Measurements from ENCODE around the gene ABCA5.
A peak's percentile ranks its signal among the peaks of the same experiment; 100 is the strongest.

Gene ABCA5

DNA sequence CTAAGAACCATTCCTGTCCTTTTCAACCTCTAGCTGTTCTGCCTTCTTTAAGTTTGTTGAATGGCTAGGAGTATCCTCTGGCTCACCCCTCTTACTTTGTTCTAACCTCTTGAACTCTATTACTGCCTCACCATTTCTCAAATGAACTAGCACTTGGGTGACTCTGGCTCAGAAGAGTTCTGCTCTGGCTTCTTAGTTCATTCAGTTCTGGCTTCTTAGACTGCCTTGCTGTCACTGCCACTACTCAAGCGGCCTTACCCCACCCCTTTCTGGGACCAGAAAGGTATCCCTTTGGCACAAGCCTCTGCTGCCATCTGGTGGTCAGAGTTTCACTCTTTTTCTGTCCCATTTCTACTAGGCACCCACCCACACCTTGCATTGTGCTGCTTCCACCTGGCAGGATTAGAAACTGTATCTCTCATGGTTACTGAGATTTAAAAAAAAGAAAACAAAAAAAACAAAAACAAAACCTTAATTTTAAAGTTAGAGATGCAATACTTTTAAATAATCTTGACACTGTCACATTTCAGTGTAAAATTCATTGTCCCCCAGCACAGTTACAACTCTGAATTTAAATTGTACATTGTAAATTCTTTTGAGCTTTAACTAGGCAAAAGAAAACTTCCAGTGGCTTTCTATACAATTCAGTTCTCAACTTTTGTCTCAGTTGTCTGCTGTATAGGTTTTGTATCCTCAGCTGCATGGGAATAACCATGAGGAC, 91.4 kb downstream of the ABCA5 start:
- TF ChIP-seq CTCF (conservative IDR thresholded peaks at IDR 0.05; ENCODE audit: control insufficient read depth, insufficient read depth, low read depth, low read length), result peak; percentile 83
- H3K4me3 ChIP-seq (ENCODE audit: control insufficient read depth, low read depth, low read length), result no peak overlapping the region

GRCh38 chr17:69232650-69233049, 94.3 kb downstream of the ABCA5 start:
- no peak for TF ChIP-seq CTCF (conservative IDR thresholded peaks at IDR 0.05; ENCODE audit: control insufficient read depth, insufficient read depth, low read depth, low read length)
- H3K4me3 ChIP-seq (ENCODE audit: control insufficient read depth, low read depth, low read length), result no peak overlapping the region
- no peak for DNase-seq (ENCODE audit: low read depth)

More for the DNA sequence above, 91.4 kb downstream of the ABCA5 start:
- peak; percentile 84 for DNase-seq (ENCODE audit: low read depth)

GRCh38 chr17:69231521-69231920, 95.4 kb downstream of the ABCA5 start:
- TF ChIP-seq CTCF (conservative IDR thresholded peaks at IDR 0.05; ENCODE audit: control insufficient read depth, insufficient read depth, low read depth, low read length), result no peak
- no peak for DNase-seq (ENCODE audit: low read depth)
- no peak overlapping the region for H3K4me3 ChIP-seq (ENCODE audit: control insufficient read depth, low read depth, low read length)

DNA sequence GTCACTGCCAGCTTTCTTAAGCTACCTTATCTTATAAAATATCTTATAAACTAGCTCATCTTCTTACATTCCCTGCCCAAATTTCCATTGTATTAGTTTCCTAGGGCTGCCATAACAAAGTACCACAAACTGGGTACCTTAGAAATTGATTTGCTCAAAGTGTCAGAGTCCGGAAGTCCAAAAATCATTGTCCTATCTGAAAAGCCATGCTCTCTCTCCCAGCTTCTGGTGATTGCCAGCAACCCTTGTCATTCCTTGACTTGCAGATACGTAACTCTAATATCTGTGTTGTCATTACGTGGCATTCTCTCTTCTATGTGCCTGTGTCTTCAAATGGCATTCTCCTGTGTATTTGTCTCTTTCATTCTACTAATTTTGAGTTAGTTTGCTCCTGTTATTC, 96.0 kb downstream of the ABCA5 start:
- no peak for DNase-seq (ENCODE audit: low read depth)
- H3K4me3 ChIP-seq (ENCODE audit: control insufficient read depth, low read depth, low read length), result no peak overlapping the region
- no peak for TF ChIP-seq CTCF (conservative IDR thresholded peaks at IDR 0.05; ENCODE audit: control insufficient read depth, insufficient read depth, low read depth, low read length)

GRCh38 chr17:69228576-69228975, 98.4 kb downstream of the ABCA5 start, which contains the start of gene ABCA10:
Gene ABCA10 (minus strand): TSS chr17:69228824. CDS start chr17:69225358, 3,466 bp downstream.
- no peak within 1 kb of the TSS for H3K4me3 ChIP-seq (ENCODE audit: control insufficient read depth, low read depth, low read length)
- no peak for TF ChIP-seq CTCF (conservative IDR thresholded peaks at IDR 0.05; ENCODE audit: control insufficient read depth, insufficient read depth, low read depth, low read length)
- peak; percentile 14 for DNase-seq (ENCODE audit: low read depth)

DNA sequence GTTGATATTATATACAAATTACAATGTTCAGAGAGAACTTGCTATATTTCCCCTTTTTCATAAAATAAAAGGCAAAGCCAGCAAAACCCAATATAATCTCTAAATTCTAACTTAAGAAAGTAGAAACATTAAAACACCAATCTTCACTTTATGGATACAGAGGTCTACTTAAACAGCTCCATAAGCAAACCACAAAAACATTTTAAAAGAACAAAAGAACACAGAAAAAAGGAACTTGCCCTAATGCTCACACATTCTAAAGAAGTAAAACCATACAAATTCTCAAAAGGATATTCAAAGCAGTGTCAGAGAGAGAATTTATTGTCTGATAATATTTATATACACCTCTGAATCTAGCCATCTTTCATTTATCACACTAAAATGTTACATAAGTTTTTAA, 98.9 kb downstream of the ABCA5 start:
- DNase-seq (ENCODE audit: low read depth), result no peak
- TF ChIP-seq CTCF (conservative IDR thresholded peaks at IDR 0.05; ENCODE audit: control insufficient read depth, insufficient read depth, low read depth, low read length), result no peak
- no peak overlapping the region for H3K4me3 ChIP-seq (ENCODE audit: control insufficient read depth, low read depth, low read length)
